Measurements from ENCODE around the gene TNMD.

DNA sequence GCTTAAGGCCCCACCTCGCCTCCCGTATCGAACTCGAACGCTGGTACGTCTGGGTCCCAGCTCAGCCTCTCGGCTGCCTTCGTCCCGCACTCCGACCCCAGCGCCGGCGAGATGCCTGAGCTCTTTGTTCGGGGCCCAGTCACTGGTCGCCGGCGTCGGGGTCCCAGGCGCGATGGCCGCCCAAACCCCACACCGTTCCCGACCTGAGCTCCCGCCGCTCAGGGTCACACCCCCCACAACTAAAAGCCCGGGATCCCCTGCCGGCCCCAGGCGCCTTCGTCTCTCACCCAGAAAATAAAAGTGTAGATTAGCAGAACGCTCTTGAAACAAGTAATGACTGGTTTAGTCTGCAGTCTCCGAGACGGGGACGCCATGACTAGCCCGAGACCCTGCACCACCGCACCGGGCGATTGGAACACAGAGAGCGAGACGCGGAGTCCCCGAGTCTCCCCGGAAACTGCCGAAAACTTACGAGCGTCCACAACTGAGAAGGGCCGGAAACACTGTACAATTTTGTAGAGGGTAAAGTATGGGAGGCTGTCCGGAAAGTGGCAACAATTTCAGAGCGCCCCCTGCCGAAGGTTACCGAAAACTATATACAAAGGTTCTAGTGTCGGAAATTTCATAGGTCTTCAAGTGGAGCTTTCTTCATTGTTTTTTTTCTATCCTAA is 51.7 kb downstream of the TNMD start, which contains the start of gene TSPAN6:
- TF ChIP-seq POLR2A (IDR thresholded peaks at IDR 0.05) = peak in 1 of 2 donors; percentile 32
- TF ChIP-seq CTCF (IDR thresholded peaks at IDR 0.05 in 4 of 5, conservative IDR thresholded peaks at IDR 0.05 in 1 of 5) = peak; percentile 8 to 49 (median 30)
